Prostate gland (tissue), 2 donors: ENCODE results near the gene KIF16B. TPM values are rescaled to one million over a fixed set of nuclear protein-coding genes. Genes with fewer than 3 reads are reported as not detected.

Source experiments
- DNase-seq: peaks from one replicate; pipeline ENCODE4 v3.0.0-alpha.2; 2019; ENCODE audit warnings: low spot score
- H3K27ac ChIP-seq, 2 donors: fragments of 200-600 bp; sonication (generic); 2 replicates each; pipeline ENCODE4 v1.5.1; 2017 to 2019
- H3K27me3 ChIP-seq: fragments of 200-600 bp; sonication (generic); replicated peaks from 2 replicates; pipeline ENCODE4 v1.5.1; 2019; ENCODE audit not compliant: insufficient read depth
- H3K36me3 ChIP-seq, 2 donors: fragments of 200-600 bp; sonication (generic); 1 replicate in 1 of 2; 2 replicates in 1 of 2; pipeline versions ENCODE4 v1.5.1 to v1.8.1; 2017 to 2019
- H3K4me1 ChIP-seq: fragments of 200-600 bp; sonication (generic); replicated peaks from 2 replicates; pipeline ENCODE4 v1.5.1; 2019
- H3K4me3 ChIP-seq, 2 donors: fragments of 200-600 bp; sonication (generic); 2 replicates each; pipeline ENCODE4 v1.5.1; 2017 to 2019
- H3K9me3 ChIP-seq: fragments of 200-600 bp; sonication (generic); 2 replicates; pipeline ENCODE4 v1.5.1; 2017
- CTCF ChIP-seq, 4 experiments: fragments of 200-600 bp in 2 of 4; fragments of 450-650 bp in 2 of 4; sonication (generic) in 2 of 4; IDR thresholded peaks; 1 replicate in 3 of 4; 2 replicates in 1 of 4; pipeline ENCODE4 v1.5.1; 2016 to 2019; ENCODE audit warnings: antibody characterized with exemption in 4 of 4, mild to moderate bottlenecking in 2 of 4, moderate library complexity in 2 of 4
- POLR2AphosphoS5 ChIP-seq: sonication (generic); formaldehyde crosslinking; IDR thresholded peaks from one replicate; pipeline ENCODE4 v1.6.1; 2017; ENCODE audit warnings: antibody characterized with exemption
- WGBS: methylation state at CpG from one replicate; pipeline ENCODE4 v1.1.5; 2018; 5-methylcytosine and 5-hydroxymethylcytosine counted together
- intact Hi-C: fragments of 100-400 bp; cut with DNase I; formaldehyde crosslinking; loops from one replicate; pipeline ENCODE4 v1.14.2; 2022
- total RNA-seq, 2 donors: library from RNA; depleted of rRNA; stranded (reverse); fragments of >200 nt; gene quantifications; one replicate each; pipeline ENCODE4 v1.1.0, GENCODE V29; 2016

Gene KIF16B
- total RNA-seq, 2 donors from 2014 or later = 11.5 to 24.4 TPM

- no peaks in the 10 kb centered on the region for H3K27me3 ChIP-seq
- no peak overlapping the region for H3K27ac ChIP-seq
- DNase-seq = no peak
- no peaks in the 10 kb centered on the region for H3K4me1 ChIP-seq
- H3K9me3 ChIP-seq = no peaks in the 10 kb centered on the region
- TF ChIP-seq CTCF (IDR thresholded peaks at IDR 0.05) = no peak
- no peak for TF ChIP-seq POLR2AphosphoS5
- H3K4me3 ChIP-seq = no peak overlapping the region
- H3K36me3 ChIP-seq = no peaks in the 10 kb centered on the region
- intact Hi-C loops = no loop called here
- 93% methylated on average over 8 of the region's 8 CpGs for WGBS
These were observed 350.3 kb downstream of the KIF16B start for GRCh38 chr20:16222859-16223411.

Other genes starting within 250 kb of the KIF16B start
- gene SNRPB2, start 156.6 kb upstream of the KIF16B start, total RNA-seq = 10 to 100 TPM; 21.2 to 22.9 TPM
- not detected for gene OTOR, start 174.9 kb upstream of the KIF16B start, total RNA-seq